Epithelial cell of esophagus (primary cell): ENCODE measurements around the gene RAG2.
"Not testable (repeated sequence)": the region's sequence is repeated elsewhere in the genome, so short reads cannot be mapped to it uniquely, and the experiment has no call there.

Source experiments
- DNase-seq: peaks from one replicate; pipeline ENCODE4 v3.0.0; 2010; ENCODE audit warnings: low read depth
- H3K4me3 ChIP-seq: 2 replicates; pipeline ENCODE4 v1.5.1; 2011; ENCODE audit warnings: mild to moderate bottlenecking, low read length, control low read depth
- TF ChIP-seq, protein P1 (sequence below): IDR thresholded peaks from 2 replicates; pipeline ENCODE4 v1.5.1; 2011; ENCODE audit warnings: low read depth, mild to moderate bottlenecking, low read length, control low read depth, inconsistent platforms; ENCODE audit not compliant: insufficient read depth; ENCODE audit errors: missing control alignments

Gene RAG2

DNA sequence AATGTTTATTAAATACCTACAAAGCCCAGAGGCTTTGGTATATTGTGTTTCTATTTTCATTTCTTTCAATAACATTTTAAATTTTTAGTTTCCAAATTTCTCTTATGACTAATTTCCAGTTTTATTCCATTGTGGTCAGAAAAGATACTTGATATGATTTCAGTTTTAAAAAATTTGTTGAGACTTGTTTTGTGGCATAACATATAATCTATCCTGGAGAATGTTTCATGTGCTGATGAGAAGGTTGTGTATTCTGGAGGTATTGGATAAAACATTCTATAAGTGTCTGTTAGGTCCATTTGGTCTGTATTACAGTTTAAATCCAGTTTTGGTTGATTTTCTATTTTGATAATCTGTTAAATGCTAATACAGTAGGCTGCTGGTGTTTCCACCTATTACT is 40.0 kb downstream of the RAG2 start:
- TF ChIP-seq, protein P1, sequence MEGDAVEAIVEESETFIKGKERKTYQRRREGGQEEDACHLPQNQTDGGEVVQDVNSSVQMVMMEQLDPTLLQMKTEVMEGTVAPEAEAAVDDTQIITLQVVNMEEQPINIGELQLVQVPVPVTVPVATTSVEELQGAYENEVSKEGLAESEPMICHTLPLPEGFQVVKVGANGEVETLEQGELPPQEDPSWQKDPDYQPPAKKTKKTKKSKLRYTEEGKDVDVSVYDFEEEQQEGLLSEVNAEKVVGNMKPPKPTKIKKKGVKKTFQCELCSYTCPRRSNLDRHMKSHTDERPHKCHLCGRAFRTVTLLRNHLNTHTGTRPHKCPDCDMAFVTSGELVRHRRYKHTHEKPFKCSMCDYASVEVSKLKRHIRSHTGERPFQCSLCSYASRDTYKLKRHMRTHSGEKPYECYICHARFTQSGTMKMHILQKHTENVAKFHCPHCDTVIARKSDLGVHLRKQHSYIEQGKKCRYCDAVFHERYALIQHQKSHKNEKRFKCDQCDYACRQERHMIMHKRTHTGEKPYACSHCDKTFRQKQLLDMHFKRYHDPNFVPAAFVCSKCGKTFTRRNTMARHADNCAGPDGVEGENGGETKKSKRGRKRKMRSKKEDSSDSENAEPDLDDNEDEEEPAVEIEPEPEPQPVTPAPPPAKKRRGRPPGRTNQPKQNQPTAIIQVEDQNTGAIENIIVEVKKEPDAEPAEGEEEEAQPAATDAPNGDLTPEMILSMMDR = no peak
- no peak overlapping the region for H3K4me3 ChIP-seq
- DNase-seq = peak; percentile 18

DNA sequence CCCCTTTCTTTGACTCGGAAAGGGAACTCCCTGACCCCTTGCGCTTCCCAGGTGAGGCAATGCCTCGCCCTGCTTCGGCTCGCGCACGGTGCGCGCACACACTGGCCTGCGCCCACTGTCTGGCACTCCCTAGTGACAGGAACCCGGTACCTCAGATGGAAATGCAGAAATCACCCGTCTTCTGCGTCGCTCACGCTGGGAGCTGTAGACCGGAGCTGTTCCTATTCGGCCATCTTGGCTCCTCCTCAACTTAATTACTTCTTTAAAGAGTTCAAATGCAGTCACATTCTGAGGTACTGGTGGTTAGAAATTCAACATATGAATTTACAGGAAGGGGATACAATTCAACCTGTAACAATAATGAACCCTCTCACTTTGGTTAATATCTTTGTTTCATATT is 40.6 kb downstream of the RAG2 start:
- not testable (repeated sequence) for H3K4me3 ChIP-seq, DNase-seq

DNA sequence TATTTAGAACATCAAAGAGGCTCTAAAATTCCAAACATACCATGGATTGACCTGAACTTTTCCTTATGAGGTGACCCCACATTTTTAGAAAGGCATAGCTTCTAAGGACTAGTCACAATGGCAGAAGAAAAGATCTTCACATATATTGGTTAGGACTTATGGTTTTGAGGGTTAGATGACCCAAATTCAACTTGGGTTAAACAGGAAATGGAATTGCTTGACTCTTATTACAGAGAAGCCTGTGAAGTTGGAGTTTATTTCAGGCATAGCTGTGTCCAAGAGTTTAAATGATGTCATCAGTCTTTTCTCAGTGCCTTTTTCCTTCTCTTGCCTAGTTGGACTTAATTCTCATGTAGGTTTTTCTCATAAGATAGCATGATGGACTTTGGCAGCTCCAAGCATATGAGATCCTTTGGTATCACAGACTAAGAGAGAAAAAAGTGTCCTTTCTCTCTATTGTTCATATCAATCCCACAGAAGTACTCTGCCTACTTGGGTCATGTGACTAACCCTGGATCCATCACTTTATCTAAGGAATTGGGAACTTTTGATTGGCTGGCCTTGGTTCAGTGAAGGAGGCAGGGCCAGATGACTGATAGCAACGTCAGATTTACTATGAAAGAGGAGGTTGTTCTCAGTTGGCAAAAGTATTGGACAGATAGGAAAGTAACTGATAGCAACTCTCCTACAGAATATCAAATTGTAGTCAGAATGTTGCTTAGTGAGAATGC is 47.5 kb downstream of the RAG2 start:
- no peak overlapping the region for H3K4me3 ChIP-seq
- no peak for DNase-seq
- TF ChIP-seq, protein P1 = no peak
